ENCODE measurements around the gene RHBDF2. TPM values are rescaled to one million over a fixed set of nuclear protein-coding genes. Genes with fewer than 3 reads are reported as not detected.

Gene RHBDF2
- total RNA-seq, 1 donor from 2014 or later: 34.6 TPM

DNA sequence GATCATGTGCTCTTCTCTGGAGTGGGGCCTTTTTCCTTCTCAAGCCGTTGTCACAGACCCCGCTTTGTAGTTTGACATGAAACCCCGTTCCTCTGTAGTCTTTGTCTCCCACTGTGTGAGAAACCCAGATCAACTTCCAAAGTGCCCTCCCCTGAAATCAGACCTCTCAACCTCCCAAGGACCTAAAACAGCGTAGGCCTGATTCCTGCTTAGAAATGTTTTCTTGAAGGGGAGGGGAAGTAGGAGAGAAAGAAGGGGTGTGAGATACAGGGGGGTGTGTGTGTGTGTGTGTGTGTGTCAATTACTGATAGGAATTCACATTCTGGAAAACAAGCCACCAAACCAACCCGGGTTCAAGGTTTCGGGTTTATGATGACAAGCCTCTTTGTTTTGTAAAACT lies 49.7 kb downstream of the RHBDF2 start:
- Histone ChIP-seq H3K4me3 (peak overlapping the region in 1 of 2 donors; percentile 98), H3K4me1 (peaks cover 24% of the 10 kb centered on the region), H3K27ac (no peak overlapping the region), H3K36me3 (no peaks in the 10 kb centered on the region), H3K9me3 (no peaks in the 10 kb centered on the region), H3K27me3 (no peaks in the 10 kb centered on the region)
- TF ChIP-seq POLR2AphosphoS5 (IDR thresholded peaks at IDR 0.05; ENCODE audit: insufficient read depth in 1 of 2, low read depth in 1 of 2): no peak
- TF ChIP-seq POLR2A (IDR thresholded peaks at IDR 0.05): no peak
- TF ChIP-seq, protein P1, sequence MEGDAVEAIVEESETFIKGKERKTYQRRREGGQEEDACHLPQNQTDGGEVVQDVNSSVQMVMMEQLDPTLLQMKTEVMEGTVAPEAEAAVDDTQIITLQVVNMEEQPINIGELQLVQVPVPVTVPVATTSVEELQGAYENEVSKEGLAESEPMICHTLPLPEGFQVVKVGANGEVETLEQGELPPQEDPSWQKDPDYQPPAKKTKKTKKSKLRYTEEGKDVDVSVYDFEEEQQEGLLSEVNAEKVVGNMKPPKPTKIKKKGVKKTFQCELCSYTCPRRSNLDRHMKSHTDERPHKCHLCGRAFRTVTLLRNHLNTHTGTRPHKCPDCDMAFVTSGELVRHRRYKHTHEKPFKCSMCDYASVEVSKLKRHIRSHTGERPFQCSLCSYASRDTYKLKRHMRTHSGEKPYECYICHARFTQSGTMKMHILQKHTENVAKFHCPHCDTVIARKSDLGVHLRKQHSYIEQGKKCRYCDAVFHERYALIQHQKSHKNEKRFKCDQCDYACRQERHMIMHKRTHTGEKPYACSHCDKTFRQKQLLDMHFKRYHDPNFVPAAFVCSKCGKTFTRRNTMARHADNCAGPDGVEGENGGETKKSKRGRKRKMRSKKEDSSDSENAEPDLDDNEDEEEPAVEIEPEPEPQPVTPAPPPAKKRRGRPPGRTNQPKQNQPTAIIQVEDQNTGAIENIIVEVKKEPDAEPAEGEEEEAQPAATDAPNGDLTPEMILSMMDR (IDR thresholded peaks at IDR 0.05): no peak
- DNase-seq (ENCODE audit: extremely low spot score in 2 of 2): no peak
- intact Hi-C loops (cut with DNase I): no loop called here

DNA sequence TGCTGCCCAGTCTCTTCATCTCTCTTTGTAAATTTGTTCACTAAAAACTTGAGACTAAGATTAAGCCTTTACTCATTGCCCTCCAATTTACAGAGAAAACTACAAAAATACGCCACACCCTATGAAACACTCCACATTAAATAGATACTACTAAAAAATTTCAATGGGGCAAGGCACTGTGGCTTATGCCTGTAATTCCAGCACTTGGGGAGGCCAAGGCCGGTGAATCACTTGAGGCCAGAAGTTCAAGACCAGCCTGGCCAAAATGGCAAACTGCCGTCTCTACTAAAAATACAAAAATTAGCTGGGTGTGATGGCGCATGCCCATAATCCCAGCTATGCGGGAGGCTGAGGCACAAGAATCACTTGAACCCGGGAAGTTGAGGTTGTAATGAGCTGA lies 52.1 kb downstream of the RHBDF2 start:
- DNase-seq (ENCODE audit: extremely low spot score in 2 of 2): no peak
- H3K4me3 ChIP-seq: no peak overlapping the region
- H3K4me1 ChIP-seq: peaks cover 39% of the 10 kb centered on the region
- H3K27ac ChIP-seq: no peak overlapping the region
- intact Hi-C loops (cut with DNase I): no loop called here
- TF ChIP-seq POLR2AphosphoS5 (IDR thresholded peaks at IDR 0.05; ENCODE audit: insufficient read depth in 1 of 2, low read depth in 1 of 2) (no peak), POLR2A (IDR thresholded peaks at IDR 0.05) (no peak)
- TF ChIP-seq, protein P1 (IDR thresholded peaks at IDR 0.05): no peak
- H3K9me3 ChIP-seq: no peaks in the 10 kb centered on the region
- no peaks in the 10 kb centered on the region for H3K27me3 ChIP-seq
- no peaks in the 10 kb centered on the region for H3K36me3 ChIP-seq

DNA sequence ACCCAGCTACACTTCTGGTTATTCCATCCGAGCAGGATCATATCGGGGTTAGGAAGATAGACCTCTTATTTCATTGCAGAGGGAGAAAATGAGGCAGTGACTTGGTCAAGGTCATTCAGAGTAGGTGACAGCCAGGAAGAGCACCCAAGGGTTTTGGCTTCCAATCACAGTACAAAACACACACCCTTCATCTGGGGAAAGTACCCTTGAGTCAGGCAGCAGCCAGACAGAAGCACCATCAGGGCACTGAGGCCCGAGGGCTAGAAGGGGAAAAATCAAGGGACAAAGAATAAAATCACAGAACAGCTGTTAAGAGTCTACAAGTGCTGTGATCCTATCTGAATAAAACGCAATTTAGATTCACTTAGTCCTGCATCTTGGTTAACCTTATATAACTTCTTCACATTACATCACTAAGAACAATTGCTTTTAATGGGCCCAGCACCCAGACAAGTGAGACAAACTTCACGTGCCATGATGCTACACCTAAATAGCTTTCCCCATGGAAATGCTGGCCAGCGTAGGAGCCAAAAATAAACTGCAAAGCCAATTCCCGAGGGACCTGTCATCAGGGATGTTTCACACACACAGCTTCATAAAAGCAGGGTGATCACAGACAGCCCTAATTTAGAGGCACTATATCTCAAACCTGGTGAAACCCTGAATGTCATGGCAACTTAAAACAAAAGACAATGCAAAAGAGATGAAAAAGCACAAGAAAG lies 53.1 kb downstream of the RHBDF2 start:
- H3K4me3 ChIP-seq: no peak overlapping the region
- no peak for TF ChIP-seq POLR2AphosphoS5 (IDR thresholded peaks at IDR 0.05; ENCODE audit: insufficient read depth in 1 of 2, low read depth in 1 of 2)
- TF ChIP-seq POLR2A (IDR thresholded peaks at IDR 0.05): no peak
- TF ChIP-seq, protein P1 (IDR thresholded peaks at IDR 0.05): no peak
- intact Hi-C loops (cut with DNase I): no loop called here
- no peak overlapping the region for H3K27ac ChIP-seq
- H3K36me3 ChIP-seq: no peaks in the 10 kb centered on the region
- no peak for DNase-seq (ENCODE audit: extremely low spot score in 2 of 2)
- H3K27me3 ChIP-seq: no peaks in the 10 kb centered on the region
- H3K9me3 ChIP-seq: no peaks in the 10 kb centered on the region
- peaks cover 39% of the 10 kb centered on the region for H3K4me1 ChIP-seq

DNA sequence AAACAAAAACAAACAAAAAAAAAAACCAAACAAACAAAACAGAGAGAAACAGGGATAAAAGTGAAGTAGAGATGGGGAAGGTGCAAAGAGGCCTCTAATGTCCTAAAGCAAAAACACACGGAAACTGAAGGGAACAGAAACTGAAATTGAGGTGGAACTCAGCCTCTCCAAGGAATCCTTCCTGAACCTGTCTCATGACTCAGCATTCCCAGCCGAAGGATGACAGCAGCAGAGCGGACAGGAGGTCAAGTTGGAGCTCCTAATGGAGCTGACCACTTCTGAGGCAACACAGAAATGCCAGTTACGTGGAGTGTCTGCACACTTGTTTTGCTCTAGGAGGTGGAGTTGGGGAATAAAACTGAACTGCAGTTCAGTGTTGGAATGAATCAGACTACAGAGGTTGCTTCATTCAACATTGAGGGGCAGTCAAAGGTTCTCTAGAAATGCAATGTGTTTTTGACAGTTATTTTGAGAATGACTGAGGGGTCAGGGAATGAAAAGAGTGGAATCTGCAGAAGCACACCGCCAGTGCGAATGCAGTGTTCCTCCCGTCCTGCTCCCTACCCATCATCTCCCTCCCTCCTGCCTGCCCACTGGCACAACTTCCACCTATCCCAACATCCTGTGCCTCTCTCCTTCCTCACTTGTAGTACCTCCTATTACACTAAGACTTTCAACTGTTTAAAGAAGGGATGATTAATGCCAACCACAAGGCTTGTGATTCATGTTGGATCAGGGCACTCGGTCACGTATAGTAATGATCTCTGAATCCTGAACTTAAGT lies 54.6 kb downstream of the RHBDF2 start:
- Histone ChIP-seq H3K27me3 (no peaks in the 10 kb centered on the region), H3K4me1 (peaks cover 31% of the 10 kb centered on the region), H3K36me3 (no peaks in the 10 kb centered on the region), H3K27ac (no peak overlapping the region), H3K9me3 (no peaks in the 10 kb centered on the region), H3K4me3 (no peak overlapping the region)
- TF ChIP-seq POLR2AphosphoS5 (IDR thresholded peaks at IDR 0.05; ENCODE audit: insufficient read depth in 1 of 2, low read depth in 1 of 2): peak in 1 of 2 donors; percentile 45
- no peak for TF ChIP-seq POLR2A (IDR thresholded peaks at IDR 0.05)
- DNase-seq (ENCODE audit: extremely low spot score in 2 of 2): no peak
- intact Hi-C loops (cut with DNase I): no loop called here

DNA sequence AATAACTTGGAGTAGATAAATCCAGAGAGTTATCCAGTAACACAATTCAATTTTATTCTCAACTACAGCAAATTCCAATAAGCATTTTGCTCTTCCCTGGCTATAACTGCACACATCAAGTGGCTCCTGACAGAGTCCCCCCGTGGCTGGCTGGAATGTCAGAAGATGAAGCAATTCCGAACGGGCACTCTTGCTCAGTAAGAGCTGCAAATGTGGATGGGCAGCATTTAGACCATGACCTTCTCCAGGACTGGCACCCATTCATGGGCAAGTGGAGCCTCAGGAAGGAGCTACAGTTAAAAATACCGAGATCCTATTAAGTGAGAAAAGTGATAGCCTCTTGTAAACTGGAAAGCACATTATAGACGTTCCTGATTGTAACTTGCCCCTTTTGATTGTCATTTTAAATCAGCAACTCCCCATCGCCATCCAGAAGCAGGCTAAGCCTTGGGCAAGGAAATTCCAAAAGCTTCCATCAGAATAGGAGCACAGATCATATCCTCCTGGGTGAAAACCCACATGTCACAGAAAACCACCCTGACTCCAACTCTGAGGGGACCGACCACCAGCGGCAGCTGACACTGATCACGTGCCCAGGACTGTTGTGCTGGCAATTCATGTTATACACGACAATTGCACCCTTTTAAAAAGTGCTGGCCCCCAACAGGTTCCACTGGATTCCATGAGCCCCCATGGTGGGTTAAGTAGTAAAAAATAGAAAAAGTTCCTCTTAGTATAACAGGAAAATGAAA lies 55.4 kb downstream of the RHBDF2 start:
- H3K27ac ChIP-seq: no peak overlapping the region
- intact Hi-C loops (cut with DNase I): no loop called here
- no peak overlapping the region for H3K4me3 ChIP-seq
- H3K36me3 ChIP-seq: no peaks in the 10 kb centered on the region
- no peak for TF ChIP-seq POLR2A (IDR thresholded peaks at IDR 0.05)
- TF ChIP-seq, protein P1 (IDR thresholded peaks at IDR 0.05): no peak
- no peak for TF ChIP-seq POLR2AphosphoS5 (IDR thresholded peaks at IDR 0.05; ENCODE audit: insufficient read depth in 1 of 2, low read depth in 1 of 2)
- peaks cover 24% of the 10 kb centered on the region for H3K4me1 ChIP-seq
- no peak for DNase-seq (ENCODE audit: extremely low spot score in 2 of 2)
- no peaks in the 10 kb centered on the region for H3K27me3 ChIP-seq
- no peaks in the 10 kb centered on the region for H3K9me3 ChIP-seq
